GM21717 (cell line): ENCODE measurements around the gene RPGRIP1.
"Not testable (repeated sequence)": the region's sequence is repeated elsewhere in the genome, so short reads cannot be mapped to it uniquely, and the experiment has no call there.

Experiments
- ATAC-seq: cut with Tn5 transposase; IDR thresholded peaks from one replicate; pipeline ENCODE4 v1.9.1; 2021; ENCODE audit warnings: mild to moderate bottlenecking, moderate library complexity; ENCODE audit not compliant: unreplicated experiment

RPGRIP1 gene

DNA sequence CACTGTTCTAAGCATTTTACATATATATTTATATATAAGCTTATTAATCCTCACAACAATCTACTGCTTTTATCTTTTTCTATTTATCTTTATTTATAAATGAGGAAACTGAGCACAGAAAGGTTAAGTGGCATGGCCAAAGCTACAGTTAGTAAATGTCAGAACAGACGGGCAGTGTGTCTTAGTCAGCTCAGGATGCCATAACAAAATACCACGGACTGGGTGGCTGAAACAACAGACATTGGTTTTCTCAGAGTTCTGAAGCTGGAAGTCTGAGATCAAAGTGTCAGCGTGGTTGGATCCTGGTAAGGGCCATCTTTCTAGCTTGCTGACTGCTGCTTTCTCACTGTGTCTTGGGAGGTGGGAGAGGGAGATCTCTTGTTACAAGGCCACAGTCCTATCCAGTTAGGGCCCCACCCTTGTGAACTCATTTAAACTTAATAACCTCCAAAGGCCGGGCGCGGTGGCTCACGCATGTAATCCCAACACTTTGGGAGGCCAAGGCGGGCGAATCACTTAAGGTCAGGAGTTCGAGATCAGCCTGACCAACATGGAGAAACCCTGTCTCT lies 19.8 kb downstream of the RPGRIP1 start:
- ATAC-seq, result no peak

DNA sequence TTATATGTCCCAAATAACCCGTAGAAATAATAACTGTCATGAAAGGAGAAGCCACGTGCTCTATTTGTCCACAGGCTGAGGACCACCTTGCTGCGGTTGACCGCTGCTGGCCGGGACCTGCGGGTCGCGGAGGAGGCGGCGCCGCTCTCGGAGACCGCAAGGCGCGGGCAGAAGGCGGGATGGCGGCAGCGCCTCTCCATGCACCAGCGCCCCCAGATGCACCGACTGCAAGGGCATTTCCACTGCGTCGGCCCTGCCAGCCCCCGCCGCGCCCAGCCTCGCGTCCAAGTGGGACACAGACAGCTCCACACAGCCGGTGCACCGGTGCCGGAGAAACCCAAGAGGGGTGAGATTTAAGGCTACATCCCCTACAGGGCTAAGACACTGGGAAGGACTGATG lies 21.0 kb downstream of the RPGRIP1 start:
- no peak for ATAC-seq

DNA sequence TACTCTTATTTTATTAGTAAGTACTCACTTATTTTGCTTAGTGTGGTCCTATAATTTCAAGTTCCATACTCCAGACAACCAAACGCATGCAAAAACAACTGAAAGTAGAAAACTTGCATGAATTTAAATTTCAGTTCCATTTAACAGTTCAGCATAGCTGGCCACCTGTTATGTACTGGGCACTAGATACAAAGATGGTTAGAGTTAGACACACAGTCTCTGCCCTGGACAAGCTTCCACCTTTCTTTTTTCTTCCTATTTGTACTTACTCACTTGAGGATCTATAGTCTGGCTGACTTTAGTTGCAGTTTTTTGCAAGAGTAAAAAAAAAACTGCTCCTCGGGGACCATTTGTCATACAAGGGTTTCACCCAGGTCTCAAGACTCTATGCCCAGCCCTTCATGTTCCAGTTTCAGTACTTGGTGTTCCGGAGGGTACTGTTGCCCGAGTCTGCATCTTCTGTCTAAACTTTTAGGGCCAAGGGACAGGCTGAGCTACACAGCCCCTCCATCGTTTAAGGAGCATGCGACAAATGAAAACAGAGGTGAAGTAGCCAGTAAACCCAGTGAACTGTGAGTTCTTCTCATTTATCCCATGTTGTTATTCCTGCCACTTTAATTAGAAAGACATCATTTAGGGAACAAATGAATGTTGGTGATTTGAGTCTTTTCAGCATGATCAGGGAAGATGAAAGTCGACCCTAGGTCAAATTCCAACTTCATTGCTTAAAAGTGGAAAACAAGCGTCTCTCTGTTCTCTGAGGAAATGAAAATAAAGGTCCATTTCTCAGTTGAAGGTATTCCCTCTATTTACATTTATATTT lies 22.3 kb downstream of the RPGRIP1 start:
- ATAC-seq, result no peak

DNA sequence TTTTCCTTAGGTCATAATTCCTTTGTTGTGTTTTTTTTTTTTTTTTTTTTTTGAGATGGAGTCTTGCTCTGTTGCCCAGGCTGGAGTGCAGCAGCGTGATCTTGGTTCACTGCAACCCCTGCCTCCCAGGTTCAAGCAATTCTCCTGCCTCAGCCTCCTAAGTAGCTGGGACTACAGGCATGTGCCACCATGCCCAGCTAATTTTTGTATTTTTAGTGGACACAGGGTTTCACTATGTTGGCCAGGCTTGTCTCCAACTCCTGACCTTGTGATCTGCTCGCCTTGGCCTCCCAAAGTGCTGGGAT lies 22.9 kb downstream of the RPGRIP1 start:
- not testable (repeated sequence) for ATAC-seq

DNA sequence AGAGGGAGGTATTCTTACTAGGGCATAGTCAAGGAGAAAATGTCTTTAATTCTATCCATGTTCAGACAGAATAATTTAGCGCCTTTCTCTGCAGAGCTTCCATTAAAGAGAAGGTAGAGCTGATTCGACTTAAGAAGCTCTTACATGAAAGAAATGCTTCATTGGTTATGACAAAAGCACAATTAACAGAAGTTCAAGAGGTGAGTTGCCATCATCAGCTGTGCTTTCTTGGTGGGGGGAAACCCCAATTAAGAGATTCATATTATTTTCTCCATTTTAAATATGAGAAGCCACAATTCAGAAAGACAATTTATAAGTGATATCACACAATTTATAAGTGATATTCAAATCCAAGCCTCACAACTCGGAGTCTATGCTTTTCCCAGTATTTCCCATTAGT lies 27.8 kb downstream of the RPGRIP1 start:
- no peak for ATAC-seq

DNA sequence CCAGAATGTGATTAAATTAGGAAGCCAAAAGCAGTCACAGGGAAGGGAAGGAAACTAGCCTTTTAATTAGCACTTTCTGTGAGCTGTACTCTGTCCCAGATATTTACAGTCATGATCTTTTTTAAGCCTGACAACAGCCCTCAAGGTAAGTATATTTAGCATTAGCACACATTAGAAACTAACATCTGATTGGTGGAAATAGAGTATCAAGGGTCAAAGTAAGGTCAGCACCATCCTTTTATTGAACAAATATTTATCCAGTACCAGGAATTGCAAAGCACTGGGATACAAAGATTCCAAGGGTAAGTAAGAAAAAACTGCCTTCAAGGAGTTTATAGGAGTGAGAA lies 28.2 kb downstream of the RPGRIP1 start:
- ATAC-seq, result no peak

DNA sequence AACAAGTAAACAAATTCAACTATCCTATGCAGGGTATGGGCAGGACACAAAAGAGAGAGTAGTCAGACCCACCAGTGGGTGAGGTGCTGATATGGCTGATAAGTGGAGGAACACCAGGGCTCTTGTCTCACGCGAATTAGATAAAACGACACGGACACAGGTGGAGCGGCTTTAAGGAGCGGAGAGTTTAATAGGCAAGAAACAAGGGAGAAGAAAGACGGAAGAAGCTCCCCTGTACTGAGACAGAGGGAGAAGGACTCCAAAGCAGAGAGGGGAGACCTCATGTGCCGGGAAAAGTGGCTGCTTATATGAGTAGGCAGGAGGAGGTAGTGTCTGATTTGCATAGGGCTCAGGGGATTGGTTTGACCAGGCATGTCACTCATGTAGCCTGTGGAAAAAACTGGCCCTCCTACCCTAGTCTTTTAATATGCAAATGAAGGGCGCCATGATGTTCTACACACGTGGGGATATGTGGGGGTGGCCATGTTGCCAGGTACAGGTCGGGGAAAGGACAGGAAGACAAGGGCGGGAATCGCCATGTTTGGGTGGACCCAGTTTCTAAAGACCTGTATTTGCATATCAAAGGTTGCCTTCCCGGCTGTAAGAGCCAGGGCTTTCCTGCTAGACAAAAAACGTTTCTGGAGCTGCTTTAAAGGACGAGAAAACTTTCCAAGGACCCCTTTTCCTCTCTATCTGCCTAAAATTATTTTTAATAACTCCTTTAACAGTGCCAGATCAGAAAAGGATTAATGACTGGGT lies 28.8 kb downstream of the RPGRIP1 start:
- ATAC-seq, result peak; percentile 84

DNA sequence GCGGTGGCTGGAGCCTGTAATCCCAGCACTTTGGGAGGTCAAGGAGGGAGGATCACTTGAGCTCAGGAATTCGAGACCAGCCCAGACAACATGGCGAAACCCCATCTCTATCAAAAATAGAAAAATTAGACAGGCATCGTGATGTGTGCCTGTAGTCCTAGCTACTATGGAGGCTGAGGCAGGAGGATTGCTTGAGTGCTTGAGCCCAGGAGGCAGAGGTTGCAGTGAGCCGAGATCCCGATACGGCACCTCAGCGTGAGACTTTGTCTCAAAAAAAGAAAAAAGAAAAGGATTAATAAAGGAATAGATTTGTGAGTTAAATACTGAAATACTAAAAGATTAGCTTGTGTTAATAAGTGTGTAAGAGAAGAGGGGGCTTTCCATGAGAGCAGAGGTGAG lies 29.4 kb downstream of the RPGRIP1 start:
- no peak for ATAC-seq

DNA sequence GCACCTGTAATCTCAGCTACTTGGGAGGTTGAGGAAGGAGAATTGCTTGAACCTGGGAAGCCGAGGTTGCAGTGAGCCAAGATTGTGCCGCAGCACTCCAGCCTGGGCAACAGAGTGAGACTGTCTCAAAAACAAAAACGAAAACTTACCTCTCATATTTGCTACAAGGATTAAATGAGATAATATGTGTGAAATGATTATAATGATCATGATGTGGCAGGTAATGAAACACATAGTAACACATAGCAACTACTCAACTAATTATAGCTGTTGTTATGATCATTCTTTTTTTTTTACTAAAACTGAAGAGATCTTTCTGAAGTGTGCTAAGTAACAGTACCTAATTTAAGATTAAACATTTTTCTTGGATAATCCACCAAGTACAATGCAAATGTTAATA lies 30.1 kb downstream of the RPGRIP1 start:
- no peak for ATAC-seq

DNA sequence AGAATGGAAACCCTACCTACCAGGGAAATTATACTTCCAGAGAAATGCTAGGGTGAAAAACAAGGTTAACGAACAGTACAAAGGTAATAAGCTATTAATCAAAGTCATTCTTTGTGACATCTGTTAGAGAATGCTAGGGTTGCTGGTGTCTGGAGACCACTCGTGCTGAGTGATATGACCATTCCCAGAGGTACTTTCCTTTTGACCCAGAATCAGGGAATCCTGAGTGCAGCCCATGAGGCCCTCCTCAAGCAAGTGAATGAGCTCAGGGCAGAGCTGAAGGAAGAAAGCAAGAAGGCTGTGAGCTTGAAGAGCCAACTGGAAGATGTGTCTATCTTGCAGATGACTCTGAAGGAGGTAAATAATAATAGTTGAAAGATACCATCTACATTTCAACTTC lies 31.7 kb downstream of the RPGRIP1 start:
- ATAC-seq, result no peak

DNA sequence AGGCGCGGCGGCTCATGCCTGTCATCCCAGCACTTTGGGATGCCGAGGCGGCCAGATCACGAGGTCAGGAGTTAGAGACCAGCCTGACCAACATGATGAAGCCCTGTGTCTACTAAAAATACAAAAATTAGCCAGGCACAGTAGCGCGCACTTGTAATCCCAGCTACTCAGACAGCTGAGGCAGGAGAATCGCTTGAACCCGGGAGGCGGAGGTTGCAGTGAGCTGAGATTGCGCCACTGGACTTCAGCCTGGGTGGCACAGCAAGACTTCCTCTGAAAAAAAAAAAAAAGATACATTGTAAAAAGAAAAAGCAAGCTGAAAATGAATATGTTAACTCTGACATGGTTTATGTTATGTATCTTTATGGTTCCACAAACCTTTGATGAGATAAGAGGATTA lies 33.6 kb downstream of the RPGRIP1 start:
- no peak for ATAC-seq

DNA sequence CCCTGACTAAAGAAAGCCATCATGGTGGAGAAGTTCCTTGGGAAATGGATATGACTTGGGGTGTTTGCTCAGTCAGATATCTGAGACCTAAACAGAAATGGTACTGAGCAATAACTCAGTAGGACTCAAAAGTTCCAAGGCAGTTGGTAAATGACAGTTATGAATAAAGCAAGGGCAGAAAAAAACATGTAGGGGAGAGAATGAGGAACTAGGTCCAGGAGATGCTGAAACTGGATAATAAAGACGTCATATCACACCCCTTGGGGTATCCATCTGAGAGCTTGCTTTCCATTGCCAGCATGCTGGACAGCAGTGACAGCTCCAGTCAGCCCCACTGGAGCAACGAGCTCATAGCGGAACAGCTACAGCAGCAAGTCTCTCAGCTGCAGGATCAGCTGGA lies 37.5 kb downstream of the RPGRIP1 start:
- ATAC-seq, result peak; percentile 47

DNA sequence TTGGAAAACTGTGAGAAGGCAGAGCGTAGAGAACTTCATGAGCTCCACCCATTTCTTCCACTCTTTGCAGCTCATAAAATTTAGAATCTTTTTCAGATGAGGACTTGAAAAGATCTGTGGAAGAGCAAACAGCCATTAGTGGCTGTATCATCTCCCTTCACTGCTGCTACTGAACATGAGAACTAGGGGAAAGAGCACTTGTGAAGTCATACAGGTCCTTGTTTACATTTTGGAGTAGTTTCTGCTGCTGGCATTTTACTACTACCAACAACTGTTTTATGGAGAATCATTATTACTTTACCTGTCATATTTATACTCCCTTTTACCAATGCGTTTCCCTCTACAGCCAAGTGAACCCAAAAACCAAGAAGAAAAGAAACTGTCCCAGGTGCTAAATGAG lies 41.0 kb downstream of the RPGRIP1 start:
- no peak for ATAC-seq

DNA sequence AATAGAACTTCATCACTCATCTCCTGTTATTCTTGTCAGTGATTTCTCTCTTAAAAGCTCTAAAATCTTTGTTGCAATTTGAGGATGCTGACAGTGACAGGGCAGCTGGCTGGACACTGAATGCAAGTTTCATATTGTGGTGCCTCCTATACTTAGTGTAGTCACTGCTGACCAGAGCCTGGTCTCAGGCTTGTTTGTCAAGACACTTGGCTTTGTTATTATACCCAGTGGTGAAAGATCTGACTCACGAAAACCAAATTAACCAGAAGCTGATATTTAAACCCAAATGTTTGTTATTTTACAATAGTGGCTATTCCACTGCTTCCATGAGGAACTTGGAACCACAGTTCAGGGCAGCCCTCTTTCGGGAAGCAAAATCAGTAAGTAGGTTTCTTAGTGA lies 42.8 kb downstream of the RPGRIP1 start:
- no peak for ATAC-seq

DNA sequence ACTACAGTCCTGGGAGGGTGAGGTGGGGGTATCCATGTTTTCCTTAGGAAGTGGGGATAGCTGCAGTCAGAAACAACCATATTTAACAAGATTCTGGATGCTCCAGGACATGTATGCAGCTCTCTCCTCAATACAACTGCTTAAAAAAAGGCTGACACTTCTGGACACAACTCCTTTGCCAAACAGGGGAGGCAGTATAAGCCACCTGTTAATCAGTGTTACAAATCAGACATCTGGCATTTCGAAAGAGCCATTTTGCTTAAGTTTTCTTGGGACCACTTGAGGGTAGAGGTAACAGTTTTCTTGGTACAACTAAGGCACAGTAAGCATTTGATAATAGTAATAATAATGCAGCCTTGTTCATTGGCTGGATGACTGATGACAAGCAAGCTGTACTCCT lies 47.1 kb downstream of the RPGRIP1 start:
- ATAC-seq, result no peak
